Measurements from ENCODE around the gene ADISSP. TPM values are rescaled to one million over a fixed set of nuclear protein-coding genes. Genes with fewer than 3 reads are reported as not detected.
A peak's percentile ranks its signal among the peaks of the same experiment; 100 is the strongest.

The ADISSP gene
- total RNA-seq, 4 donors from 2014 or later = 5.9 to 16.4 (median 9.6) TPM

DNA sequence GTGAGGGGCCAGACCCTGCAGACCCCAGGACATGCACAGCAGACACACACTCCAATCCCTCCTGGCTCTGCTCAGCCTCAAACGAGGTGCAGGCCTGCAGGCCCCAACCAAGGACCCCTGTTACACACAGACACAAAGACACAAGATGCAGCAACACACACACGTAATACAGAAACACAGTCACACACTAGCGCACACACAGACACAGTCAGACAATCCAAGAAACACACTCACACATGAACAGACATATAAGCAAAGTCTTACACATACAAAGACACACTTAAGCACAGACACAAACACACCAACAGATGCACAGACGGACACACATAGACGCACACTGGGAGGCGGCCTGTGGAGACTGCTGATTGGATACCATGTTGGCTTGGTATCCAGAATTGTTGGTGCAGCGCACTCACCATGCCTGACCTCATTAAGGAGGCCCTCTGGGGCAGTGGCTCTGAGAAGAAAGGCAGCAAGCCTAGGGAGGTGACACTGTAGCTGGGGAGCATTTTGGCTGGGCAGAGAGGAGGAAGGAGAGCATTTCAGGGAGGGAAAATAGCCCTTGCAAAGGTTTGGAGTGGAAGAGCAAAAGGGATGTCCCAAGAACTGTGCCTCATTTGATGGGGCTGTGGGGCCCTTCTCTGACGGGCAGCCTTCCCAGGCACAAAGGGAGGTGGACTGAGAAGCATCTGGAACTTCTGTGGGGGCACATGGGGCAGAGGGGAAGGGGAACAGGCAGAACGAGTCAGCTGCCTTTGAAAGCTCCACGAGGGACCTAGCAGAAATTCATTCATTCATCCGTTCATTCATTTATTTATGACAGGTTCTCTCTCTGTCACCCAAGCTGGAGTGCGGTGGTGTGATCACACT lies 36.5 kb downstream of the ADISSP start:
- peaks cover 3 to 7% (median 5%) of the 10 kb centered on the region in 3 donors for H3K27me3 ChIP-seq
- TF ChIP-seq, protein P1, sequence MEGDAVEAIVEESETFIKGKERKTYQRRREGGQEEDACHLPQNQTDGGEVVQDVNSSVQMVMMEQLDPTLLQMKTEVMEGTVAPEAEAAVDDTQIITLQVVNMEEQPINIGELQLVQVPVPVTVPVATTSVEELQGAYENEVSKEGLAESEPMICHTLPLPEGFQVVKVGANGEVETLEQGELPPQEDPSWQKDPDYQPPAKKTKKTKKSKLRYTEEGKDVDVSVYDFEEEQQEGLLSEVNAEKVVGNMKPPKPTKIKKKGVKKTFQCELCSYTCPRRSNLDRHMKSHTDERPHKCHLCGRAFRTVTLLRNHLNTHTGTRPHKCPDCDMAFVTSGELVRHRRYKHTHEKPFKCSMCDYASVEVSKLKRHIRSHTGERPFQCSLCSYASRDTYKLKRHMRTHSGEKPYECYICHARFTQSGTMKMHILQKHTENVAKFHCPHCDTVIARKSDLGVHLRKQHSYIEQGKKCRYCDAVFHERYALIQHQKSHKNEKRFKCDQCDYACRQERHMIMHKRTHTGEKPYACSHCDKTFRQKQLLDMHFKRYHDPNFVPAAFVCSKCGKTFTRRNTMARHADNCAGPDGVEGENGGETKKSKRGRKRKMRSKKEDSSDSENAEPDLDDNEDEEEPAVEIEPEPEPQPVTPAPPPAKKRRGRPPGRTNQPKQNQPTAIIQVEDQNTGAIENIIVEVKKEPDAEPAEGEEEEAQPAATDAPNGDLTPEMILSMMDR (IDR thresholded peaks at IDR 0.05 in 4 of 5, conservative IDR thresholded peaks at IDR 0.05 in 1 of 5) = no peak
- TF ChIP-seq POLR2A (IDR thresholded peaks at IDR 0.05) = no peak
- intact Hi-C loops (cut with DNase I; ENCODE audit: low total_unique reads) = no loop called here
- H3K9me3 ChIP-seq = no peaks in the 10 kb centered on the region
- DNase-seq (no peak), ATAC-seq (no peak)
- no peaks in the 10 kb centered on the region for H3K36me3 ChIP-seq
- peak overlapping the region; percentile 43 to 68 (median 51) for H3K27ac ChIP-seq
- H3K4me1 ChIP-seq = peaks cover 0 to 7% of the 10 kb centered on the region in 2 donors
- H3K4me3 ChIP-seq = no peak overlapping the region
- in situ Hi-C loops (cut with MboI; ENCODE audit: low sequenced_read_pairs in 4 of 4) = no loop called here

DNA sequence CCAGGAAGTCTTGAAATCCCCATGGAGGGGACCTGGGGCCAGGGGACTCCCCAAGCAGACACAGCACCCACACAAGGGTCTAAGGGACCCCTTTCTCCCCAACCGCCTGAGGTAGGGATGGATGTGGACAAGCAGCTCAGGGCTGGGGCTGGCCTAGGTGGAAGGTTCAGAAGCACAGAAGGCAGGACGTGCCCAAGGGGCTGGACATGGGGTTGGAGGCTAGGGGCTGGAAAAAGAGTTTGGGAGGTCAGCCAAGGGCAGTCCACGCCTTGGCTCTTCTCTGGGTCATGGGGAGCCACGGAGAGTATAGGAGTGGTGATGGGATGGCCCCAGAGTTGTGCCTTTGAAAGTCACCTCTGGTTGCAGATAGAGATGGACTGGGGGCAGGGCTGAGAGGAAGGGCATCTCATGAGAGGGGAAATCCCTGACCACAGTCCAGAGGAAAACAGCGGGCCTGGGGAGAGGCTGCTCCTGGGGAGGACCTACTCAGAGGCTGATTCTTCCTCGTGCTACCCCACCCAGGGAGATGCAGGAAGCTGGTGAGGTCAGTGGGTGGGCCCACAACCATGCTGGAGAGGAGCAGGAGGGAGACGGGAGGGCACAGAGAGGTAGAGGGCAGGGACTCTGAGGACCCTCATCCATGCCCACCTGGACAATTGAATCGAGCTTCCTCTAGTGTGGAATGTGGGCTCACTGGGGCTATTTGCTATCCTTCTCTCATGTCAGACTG lies 37.6 kb downstream of the ADISSP start:
- H3K36me3 ChIP-seq = no peaks in the 10 kb centered on the region
- H3K4me3 ChIP-seq = no peak overlapping the region
- TF ChIP-seq, protein P1 (IDR thresholded peaks at IDR 0.05 in 4 of 5, conservative IDR thresholded peaks at IDR 0.05 in 1 of 5) = no peak
- TF ChIP-seq POLR2A (IDR thresholded peaks at IDR 0.05) = no peak
- H3K9me3 ChIP-seq = no peaks in the 10 kb centered on the region
- intact Hi-C loops (cut with DNase I; ENCODE audit: low total_unique reads) = no loop called here
- H3K27ac ChIP-seq = peak overlapping the region; percentile 46 to 52 (median 50)
- peaks cover 0 to 7% of the 10 kb centered on the region in 2 donors for H3K4me1 ChIP-seq
- ATAC-seq = no peak
- H3K27me3 ChIP-seq = peaks cover 5 to 8% (median 7%) of the 10 kb centered on the region in 3 donors
- DNase-seq = no peak
- in situ Hi-C loops (cut with MboI; ENCODE audit: low sequenced_read_pairs in 4 of 4) = no loop called here

DNA sequence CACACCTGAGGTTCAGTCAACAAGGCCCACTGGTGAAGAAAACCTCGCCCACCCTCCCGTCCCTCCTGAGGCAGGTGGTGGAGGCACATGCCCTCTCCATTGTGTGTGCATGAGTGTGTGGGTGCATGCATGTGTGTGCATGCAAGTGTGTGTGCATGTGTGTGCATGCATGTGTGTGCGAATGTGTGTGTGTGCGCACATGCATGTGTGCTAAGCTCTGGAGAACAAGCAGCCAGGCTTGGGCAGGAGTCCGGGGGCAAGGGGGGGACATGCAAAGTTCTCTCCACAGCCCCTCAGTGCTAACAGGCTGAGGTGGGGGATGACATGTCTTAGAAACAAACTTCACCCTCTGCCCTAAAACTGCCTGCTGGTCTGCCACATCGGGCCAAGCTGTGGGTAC lies 38.2 kb downstream of the ADISSP start:
- H3K4me3 ChIP-seq = no peak overlapping the region
- no peak for DNase-seq
- peaks cover 0 to 7% of the 10 kb centered on the region in 2 donors for H3K4me1 ChIP-seq
- H3K36me3 ChIP-seq = no peaks in the 10 kb centered on the region
- in situ Hi-C loops (cut with MboI; ENCODE audit: low sequenced_read_pairs in 4 of 4) (no loop called here), intact Hi-C loops (cut with DNase I; ENCODE audit: low total_unique reads) (no loop called here)
- ATAC-seq = no peak
- peaks cover 5 to 8% (median 7%) of the 10 kb centered on the region in 3 donors for H3K27me3 ChIP-seq
- no peaks in the 10 kb centered on the region for H3K9me3 ChIP-seq
- TF ChIP-seq POLR2A (IDR thresholded peaks at IDR 0.05) = no peak
- TF ChIP-seq, protein P1 (IDR thresholded peaks at IDR 0.05 in 4 of 5, conservative IDR thresholded peaks at IDR 0.05 in 1 of 5) = no peak
- H3K27ac ChIP-seq = peak overlapping the region in 1 of 4 donors; percentile 46

DNA sequence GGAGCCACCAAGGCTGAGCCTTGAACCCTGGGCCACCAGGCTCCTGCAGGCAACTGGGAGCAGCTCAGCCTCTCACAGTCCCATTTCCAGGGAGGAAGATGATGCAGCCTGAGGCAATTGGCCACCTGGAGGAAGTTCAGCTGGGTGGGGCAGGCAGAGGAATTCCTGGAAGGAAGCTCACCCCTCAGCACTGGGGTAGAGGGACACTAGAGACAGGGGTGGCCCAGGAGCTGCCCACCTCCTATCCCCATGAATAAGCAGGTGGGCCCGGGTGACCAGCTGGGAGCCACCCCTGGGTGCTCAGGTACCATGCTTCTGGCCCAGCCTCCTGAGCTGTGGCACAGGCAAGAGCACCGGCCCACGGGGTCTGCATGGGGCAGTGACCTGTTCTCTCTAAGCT lies 38.7 kb downstream of the ADISSP start:
- TF ChIP-seq, protein P1 (IDR thresholded peaks at IDR 0.05 in 4 of 5, conservative IDR thresholded peaks at IDR 0.05 in 1 of 5) = no peak
- no peak for TF ChIP-seq POLR2A (IDR thresholded peaks at IDR 0.05)
- peaks cover 0 to 7% of the 10 kb centered on the region in 2 donors for H3K4me1 ChIP-seq
- no peaks in the 10 kb centered on the region for H3K36me3 ChIP-seq
- H3K27me3 ChIP-seq = peaks cover 5 to 8% (median 7%) of the 10 kb centered on the region in 3 donors
- DNase-seq (no peak), ATAC-seq (no peak)
- intact Hi-C loops (cut with DNase I; ENCODE audit: low total_unique reads) (no loop called here), in situ Hi-C loops (cut with MboI; ENCODE audit: low sequenced_read_pairs in 4 of 4) (no loop called here)
- H3K9me3 ChIP-seq = no peaks in the 10 kb centered on the region
- peak overlapping the region in 2 of 4 donors; percentile 25 to 56 for H3K27ac ChIP-seq
- no peak overlapping the region for H3K4me3 ChIP-seq
